IMR-90 (cell line): ENCODE measurements around the gene CELA2B. TPM values are rescaled to one million over a fixed set of nuclear protein-coding genes. Genes with fewer than 3 reads are reported as not detected.

ENCODE experiments used
- ATAC-seq: fragments of 200-7000 bp; cut with Tn5 transposase; 2 replicates; pipeline ENCODE4 v1.9.1; 2020; ENCODE audit warnings: low read depth, mild to moderate bottlenecking, moderate library complexity
- BruUV-seq: library from RNA; stranded (reverse); fragments of 400-500 nt; replicated peaks from 2 replicates; lab custom pipeline; 2021; lab: Mats Ljungman, UMichigan
- CTCF ChIA-PET: fragments of 300-600 bp; formaldehyde crosslinking; extraction: SDS; loops from one replicate; lab custom pipeline; 2021; ENCODE audit warnings: antibody characterized with exemption; lab: Yijun Ruan, JAX
- POLR2A ChIA-PET: fragments of 300-600 bp; sonication (Branson Sonifier 250); formaldehyde crosslinking; loops from one replicate; lab custom pipeline; 2022; ENCODE audit warnings: antibody characterized with exemption; ENCODE audit not compliant: unreplicated experiment; lab: Charles Lee
- DNase-seq: peaks from one replicate; pipeline ENCODE4 v3.0.0; 2013
- H2AFZ ChIP-seq: replicated peaks from 2 replicates; pipeline ENCODE3; 2013; ENCODE audit warnings: low read length, mild to moderate bottlenecking; ENCODE audit not compliant: poor library complexity
- H2AK5ac ChIP-seq: 2 replicates; pipeline ENCODE4 v1.6.1; 2013; ENCODE audit warnings: low read depth, low read length, inconsistent platforms
- H2AK9ac ChIP-seq: replicated peaks from 2 replicates; pipeline ENCODE3; 2013; ENCODE audit warnings: mild to moderate bottlenecking, low read depth, low read length, moderate library complexity; ENCODE audit not compliant: poor library complexity
- H2BK120ac ChIP-seq: 2 replicates; pipeline ENCODE4 v1.6.1; 2013; ENCODE audit warnings: low read depth, low read length, inconsistent platforms
- H2BK15ac ChIP-seq: 3 replicates; pipeline ENCODE4 v1.6.1; 2013; ENCODE audit warnings: low read depth, low read length, inconsistent platforms
- H2BK20ac ChIP-seq: 2 replicates; pipeline ENCODE4 v1.6.1; 2013; ENCODE audit warnings: low read depth, mild to moderate bottlenecking, inconsistent platforms, low read length, moderate library complexity
- H2BK5ac ChIP-seq: 2 replicates; pipeline ENCODE4 v1.6.1; 2013; ENCODE audit warnings: mild to moderate bottlenecking, low read depth, low read length, inconsistent platforms; ENCODE audit not compliant: poor library complexity, severe bottlenecking
- H3K14ac ChIP-seq: replicated peaks from 2 replicates; pipeline ENCODE4 v1.6.1; 2013; ENCODE audit warnings: low read depth, low read length, inconsistent platforms
- H3K18ac ChIP-seq: 2 replicates; pipeline ENCODE4 v1.6.1; 2013; ENCODE audit warnings: low read depth, low read length, control low read depth
- H3K23ac ChIP-seq: 2 replicates; pipeline ENCODE4 v1.6.1; 2013; ENCODE audit warnings: low read depth, low read length, inconsistent platforms
- H3K27ac ChIP-seq: 2 replicates; pipeline ENCODE4 v1.5.1; 2013; ENCODE audit warnings: mild to moderate bottlenecking, control low read depth, low read length; ENCODE audit not compliant: insufficient read depth
- H3K27me3 ChIP-seq: 2 replicates; pipeline ENCODE4 v1.6.1; 2013; ENCODE audit warnings: low read length; ENCODE audit not compliant: control insufficient read depth, insufficient read depth
- H3K36me3 ChIP-seq: 2 replicates; pipeline ENCODE4 v1.6.1; 2013; ENCODE audit warnings: low read length, mixed read lengths; ENCODE audit not compliant: control insufficient read depth, insufficient read depth
- H3K4ac ChIP-seq: 2 replicates; pipeline ENCODE4 v1.6.1; 2013; ENCODE audit warnings: low read depth, low read length, inconsistent platforms
- H3K4me1 ChIP-seq: 2 replicates; pipeline ENCODE4 v1.6.1; 2013; ENCODE audit warnings: low read length, mixed read lengths; ENCODE audit not compliant: control insufficient read depth, insufficient read depth
- H3K4me2 ChIP-seq: 2 replicates; pipeline ENCODE4 v1.6.1; 2013; ENCODE audit warnings: low read depth, mild to moderate bottlenecking, control low read depth, low read length, moderate library complexity
- H3K4me3 ChIP-seq: 2 replicates; pipeline ENCODE4 v1.5.1; 2013; ENCODE audit warnings: low read depth, mild to moderate bottlenecking, control low read depth, low read length, moderate library complexity; ENCODE audit not compliant: insufficient read depth
- H3K56ac ChIP-seq: 2 replicates; pipeline ENCODE4 v1.6.1; 2013; ENCODE audit warnings: low read length, inconsistent platforms; ENCODE audit not compliant: insufficient read depth; ENCODE audit errors: extremely low read depth
- H3K79me1 ChIP-seq, 2 experiments: 2 replicates each; pipeline ENCODE4 v1.6.1; 2013; ENCODE audit warnings: low read length in 2 of 2, inconsistent platforms in 1 of 2, low read depth in 1 of 2
- H3K9ac ChIP-seq: 2 replicates; pipeline ENCODE4 v1.6.1; 2013; ENCODE audit warnings: low read depth, low read length, control low read depth
- H3K9me1 ChIP-seq: 2 replicates; pipeline ENCODE4 v1.6.1; 2013; ENCODE audit warnings: low read length, inconsistent platforms; ENCODE audit not compliant: insufficient read depth
- H3K9me3 ChIP-seq: 2 replicates; pipeline ENCODE4 v1.6.1; 2013; ENCODE audit warnings: low read length; ENCODE audit not compliant: control insufficient read depth, insufficient read depth
- H4K20me1 ChIP-seq: 2 replicates; pipeline ENCODE4 v1.6.1; 2013; ENCODE audit warnings: low read length, inconsistent platforms; ENCODE audit not compliant: insufficient read depth
- H4K5ac ChIP-seq: 2 replicates; pipeline ENCODE4 v1.6.1; 2013; ENCODE audit warnings: mild to moderate bottlenecking, low read depth, low read length, control low read depth
- H4K8ac ChIP-seq, 2 experiments: 2 replicates each; pipeline ENCODE4 v1.6.1; 2013; ENCODE audit warnings: low read depth in 2 of 2, low read length in 2 of 2, control low read depth in 1 of 2, inconsistent platforms in 1 of 2
- H4K91ac ChIP-seq: 2 replicates; pipeline ENCODE4 v1.6.1; 2013; ENCODE audit warnings: low read depth, low read length, inconsistent platforms; ENCODE audit not compliant: insufficient read depth
- BHLHE40 ChIP-seq: fragments of 150-350 bp; IDR thresholded peaks from 2 replicates; pipeline ENCODE4 v1.6.1; 2016; ENCODE audit warnings: mild to moderate bottlenecking, low read depth, low read length
- CEBPB ChIP-seq: IDR thresholded peaks from 2 replicates; pipeline ENCODE4 v1.6.1; 2012; ENCODE audit warnings: low read depth, low read length, improper control_type of control experiment
- CHD1 ChIP-seq: IDR thresholded peaks from 2 replicates; pipeline ENCODE4 v1.6.1; 2012; ENCODE audit warnings: low read depth, low read length, improper control_type of control experiment
- FOS ChIP-seq: fragments of 150-350 bp; IDR thresholded peaks from 2 replicates; pipeline ENCODE4 v1.6.1; 2016; ENCODE audit warnings: low read depth, low read length
- MAFK ChIP-seq: IDR thresholded peaks from 2 replicates; pipeline ENCODE4 v1.6.1; 2012; ENCODE audit warnings: low read depth, low read length, improper control_type of control experiment
- MAZ ChIP-seq: IDR thresholded peaks from 2 replicates; pipeline ENCODE4 v1.6.1; 2012; ENCODE audit warnings: low read depth, mild to moderate bottlenecking, low read length, improper control_type of control experiment, moderate library complexity, borderline replicate concordance
- MXI1 ChIP-seq: IDR thresholded peaks from 2 replicates; pipeline ENCODE4 v1.6.1; 2012; ENCODE audit warnings: low read depth, mild to moderate bottlenecking, low read length, moderate library complexity, borderline replicate concordance
- NFE2L2 ChIP-seq: fragments of 150-350 bp; IDR thresholded peaks from 2 replicates; pipeline ENCODE4 v1.6.1; 2016; ENCODE audit warnings: low read depth, mild to moderate bottlenecking, low read length
- POLR2A ChIP-seq: IDR thresholded peaks from 2 replicates; pipeline ENCODE4 v1.6.1; 2012; ENCODE audit warnings: mild to moderate bottlenecking, low read depth, low read length
- RCOR1 ChIP-seq: IDR thresholded peaks from 2 replicates; pipeline ENCODE4 v1.6.1; 2012; ENCODE audit warnings: mild to moderate bottlenecking, low read length, improper control_type of control experiment; ENCODE audit not compliant: insufficient replicate concordance
- RFX5 ChIP-seq: IDR thresholded peaks from 2 replicates; pipeline ENCODE4 v1.8.0; 2012; ENCODE audit warnings: low read depth, mild to moderate bottlenecking, low read length, moderate library complexity
- SMC3 ChIP-seq: fragments of 150-350 bp; IDR thresholded peaks from 2 replicates; pipeline ENCODE4 v1.6.1; 2016; ENCODE audit warnings: low read depth, mild to moderate bottlenecking, antibody characterized with exemption, low read length, moderate library complexity
- WGBS, 2 experiments: methylation state at CpG; one replicate each; pipeline versions ENCODE4 v1.1.5 to v1.1.7; 2013; ENCODE audit warnings: missing lambda C conversion rate in 2 of 2; ENCODE audit not compliant: insufficient read length in 1 of 2; ENCODE audit errors: extremely low coverage in 2 of 2; 5-methylcytosine and 5-hydroxymethylcytosine counted together
- dilution Hi-C: fragments of 300-500 bp; cut with HindIII; formaldehyde crosslinking; loops from one replicate; pipeline ENCODE4 v1.14.3; 2018; ENCODE audit warnings: low sequenced_read_pairs; ENCODE audit not compliant: unreplicated experiment
- in situ Hi-C: fragments of 300-500 bp; cut with MboI; formaldehyde crosslinking; loops from 3 replicates; pipeline ENCODE4 v1.14.3; 2019; ENCODE audit warnings: low sequenced_read_pairs, inconsistent platforms, mixed read lengths
- intact Hi-C: fragments of 100-400 bp; cut with micrococcal nuclease; formaldehyde crosslinking; loops from 2 replicates; pipeline ENCODE4 v1.10.0; 2022
- polyA plus RNA-seq, 3 experiments: library from polyadenylated mRNA; depleted of rRNA; stranded (reverse); fragments of >200 nt; gene quantifications; 2 replicates each; pipeline ENCODE4 v1.2.3, GENCODE V29; 2012; ENCODE audit warnings: low replicate concordance in 1 of 3
- total RNA-seq: library from RNA; depleted of rRNA; stranded (reverse); fragments of >200 nt; gene quantifications from 2 replicates; pipeline ENCODE4 v1.2.3, GENCODE V29; 2012
- TF ChIP-seq, protein P1 (sequence below): fragments of 150-350 bp; IDR thresholded peaks from 2 replicates; pipeline ENCODE4 v1.6.1; 2016; ENCODE audit warnings: low read depth, mild to moderate bottlenecking, low read length, moderate library complexity, borderline replicate concordance
- TF ChIP-seq, protein P2 (sequence below): fragments of 150-350 bp; IDR thresholded peaks from 2 replicates; pipeline ENCODE4 v1.6.1; 2017; ENCODE audit warnings: mild to moderate bottlenecking, antibody characterized with exemption, low read length, low read depth
- TF ChIP-seq, protein P3 (sequence below): conservative IDR thresholded peaks from 2 replicates; pipeline ENCODE4 v1.5.1; 2012; ENCODE audit warnings: mild to moderate bottlenecking, low read depth, low read length, improper control_type of control experiment

Gene CELA2B
- total and polyA plus RNA-seq, 2 of the 4 experiments (the other 2 are of a cell fraction), result not detected

DNA sequence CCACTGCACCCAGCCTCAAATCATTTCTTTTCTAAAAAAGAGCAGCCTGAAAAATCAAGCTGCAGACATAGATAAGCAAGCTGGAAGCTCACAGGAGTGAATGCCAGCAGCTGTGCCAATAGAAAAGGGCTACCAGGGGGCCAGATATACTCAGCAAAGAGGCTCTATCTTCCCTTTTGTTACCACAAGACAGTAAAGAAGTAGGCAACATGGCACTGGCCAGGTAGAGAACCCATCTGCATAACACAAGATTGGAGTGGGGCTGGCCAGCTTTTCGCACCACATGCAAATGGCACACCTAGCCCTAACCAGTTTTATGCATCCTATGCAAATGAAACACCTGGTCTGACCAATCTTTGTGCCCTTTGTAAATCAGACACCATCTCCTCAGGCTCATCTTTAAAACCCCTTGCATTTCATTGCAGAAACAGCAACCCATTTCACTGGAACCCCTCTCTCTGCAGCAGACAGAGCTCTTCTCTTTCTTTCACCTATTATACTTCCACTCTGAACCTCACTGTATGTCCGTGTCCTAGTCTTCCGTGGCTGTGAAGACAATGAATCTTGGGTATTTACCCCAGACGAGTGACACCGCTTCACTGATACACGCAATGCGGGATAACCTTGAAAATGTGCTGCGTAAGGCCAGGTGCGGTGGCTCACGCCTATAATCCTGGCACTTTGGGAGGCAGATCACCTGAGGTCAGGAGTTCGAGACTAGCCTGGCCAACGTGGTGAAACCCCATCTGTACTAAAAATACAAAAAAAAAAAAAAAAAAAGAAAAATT is 33.0 kb downstream of the CELA2B start:
- Histone ChIP-seq H3K23ac (no peak overlapping the region), H3K79me1 (no peaks in the 10 kb centered on the region), H2AFZ (no peak overlapping the region), H3K4me3 (no peak overlapping the region), H3K56ac (no peak overlapping the region), H4K20me1 (no peaks in the 10 kb centered on the region), H3K4me2 (no peak overlapping the region), H2BK20ac (no peak overlapping the region), H3K18ac (no peak overlapping the region), H3K27me3 (no peaks in the 10 kb centered on the region), H4K91ac (no peak overlapping the region), H3K4me1 (no peaks in the 10 kb centered on the region; the same call in 1 of the 2 replicates), H4K8ac (no peak overlapping the region), H3K14ac (no peak overlapping the region), H3K9me3 (no peaks in the 10 kb centered on the region), H3K9ac (no peak overlapping the region), H4K5ac (no peak overlapping the region), H3K4ac (no peak overlapping the region), H2AK5ac (no peak overlapping the region), H2AK9ac (no peak overlapping the region), H2BK15ac (no peak overlapping the region), H2BK5ac (no peak overlapping the region), H3K27ac (no peak overlapping the region), H3K36me3 (peaks cover 7% of the 10 kb centered on the region; the same call in 1 of the 2 replicates), H3K9me1 (no peaks in the 10 kb centered on the region), H2BK120ac (no peak overlapping the region)
- dilution Hi-C loops (no loop called here), in situ Hi-C loops (loop anchor here (10.0 kb wide), 1 partner anchor 194 kb away; no protein-coding TSS in a partner anchor), intact Hi-C loops (no loop called here)
- CTCF ChIA-PET, result interaction anchor here (0.7 kb wide), 1 partner anchor 239 kb away, joined by 3 read pairs; no protein-coding TSS in a partner anchor
- WGBS, 2 experiments, result 90% methylated on average over 2 of the region's 12 CpGs; no CpG with 5 or more reads in 1 of the 2 experiments
- ATAC-seq (no peak), DNase-seq (no peak)
- POLR2A ChIA-PET, result no interaction called here
- BruUV-seq, result no TSS peak
- TF ChIP-seq FOS (no peak), POLR2A (no peak), MAZ (no peak), RCOR1 (no peak), RFX5 (no peak), SMC3 (no peak), MAFK (no peak), BHLHE40 (no peak), CEBPB (no peak), NFE2L2 (no peak), CHD1 (no peak), MXI1 (no peak)
- TF ChIP-seq, protein P1, sequence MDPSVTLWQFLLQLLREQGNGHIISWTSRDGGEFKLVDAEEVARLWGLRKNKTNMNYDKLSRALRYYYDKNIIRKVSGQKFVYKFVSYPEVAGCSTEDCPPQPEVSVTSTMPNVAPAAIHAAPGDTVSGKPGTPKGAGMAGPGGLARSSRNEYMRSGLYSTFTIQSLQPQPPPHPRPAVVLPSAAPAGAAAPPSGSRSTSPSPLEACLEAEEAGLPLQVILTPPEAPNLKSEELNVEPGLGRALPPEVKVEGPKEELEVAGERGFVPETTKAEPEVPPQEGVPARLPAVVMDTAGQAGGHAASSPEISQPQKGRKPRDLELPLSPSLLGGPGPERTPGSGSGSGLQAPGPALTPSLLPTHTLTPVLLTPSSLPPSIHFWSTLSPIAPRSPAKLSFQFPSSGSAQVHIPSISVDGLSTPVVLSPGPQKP, result no peak
- TF ChIP-seq, protein P2, sequence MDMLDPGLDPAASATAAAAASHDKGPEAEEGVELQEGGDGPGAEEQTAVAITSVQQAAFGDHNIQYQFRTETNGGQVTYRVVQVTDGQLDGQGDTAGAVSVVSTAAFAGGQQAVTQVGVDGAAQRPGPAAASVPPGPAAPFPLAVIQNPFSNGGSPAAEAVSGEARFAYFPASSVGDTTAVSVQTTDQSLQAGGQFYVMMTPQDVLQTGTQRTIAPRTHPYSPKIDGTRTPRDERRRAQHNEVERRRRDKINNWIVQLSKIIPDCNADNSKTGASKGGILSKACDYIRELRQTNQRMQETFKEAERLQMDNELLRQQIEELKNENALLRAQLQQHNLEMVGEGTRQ, result no peak
- TF ChIP-seq, protein P3, sequence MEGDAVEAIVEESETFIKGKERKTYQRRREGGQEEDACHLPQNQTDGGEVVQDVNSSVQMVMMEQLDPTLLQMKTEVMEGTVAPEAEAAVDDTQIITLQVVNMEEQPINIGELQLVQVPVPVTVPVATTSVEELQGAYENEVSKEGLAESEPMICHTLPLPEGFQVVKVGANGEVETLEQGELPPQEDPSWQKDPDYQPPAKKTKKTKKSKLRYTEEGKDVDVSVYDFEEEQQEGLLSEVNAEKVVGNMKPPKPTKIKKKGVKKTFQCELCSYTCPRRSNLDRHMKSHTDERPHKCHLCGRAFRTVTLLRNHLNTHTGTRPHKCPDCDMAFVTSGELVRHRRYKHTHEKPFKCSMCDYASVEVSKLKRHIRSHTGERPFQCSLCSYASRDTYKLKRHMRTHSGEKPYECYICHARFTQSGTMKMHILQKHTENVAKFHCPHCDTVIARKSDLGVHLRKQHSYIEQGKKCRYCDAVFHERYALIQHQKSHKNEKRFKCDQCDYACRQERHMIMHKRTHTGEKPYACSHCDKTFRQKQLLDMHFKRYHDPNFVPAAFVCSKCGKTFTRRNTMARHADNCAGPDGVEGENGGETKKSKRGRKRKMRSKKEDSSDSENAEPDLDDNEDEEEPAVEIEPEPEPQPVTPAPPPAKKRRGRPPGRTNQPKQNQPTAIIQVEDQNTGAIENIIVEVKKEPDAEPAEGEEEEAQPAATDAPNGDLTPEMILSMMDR, result no peak
